Activated gamma-delta T cell treated with anti-CD3 and anti-CD28 coated beads, Interleukin-2, amount 50 U/mL, for 16 hours (primary cell): ENCODE results near the gene RPL10.

Experiments used
- DNase-seq: peaks from one replicate; pipeline ENCODE4 v3.0.0-alpha.2; 2020; ENCODE audit warnings: low read depth

RPL10 gene

DNA sequence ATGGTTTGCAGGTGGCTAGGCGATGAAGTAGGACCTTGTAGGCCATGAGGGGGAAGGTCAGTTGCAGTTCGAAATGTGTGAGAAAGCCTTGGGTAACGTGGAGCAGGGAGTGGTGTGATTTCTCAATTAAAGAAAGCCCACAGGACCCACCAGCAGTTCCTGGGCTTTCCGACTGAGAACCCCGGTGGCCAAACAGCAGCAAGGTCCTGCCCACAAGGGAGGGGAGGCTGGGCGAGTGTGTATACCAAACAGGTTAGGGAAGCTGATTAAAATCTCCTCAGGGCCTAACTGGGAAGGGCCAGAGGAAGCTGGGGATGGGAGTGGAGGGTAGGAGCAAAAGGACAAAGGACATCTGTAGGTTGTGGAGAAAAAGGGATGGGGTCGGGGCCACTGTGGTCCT lies 32.7 kb downstream of the RPL10 start:
- DNase-seq: no peak

DNA sequence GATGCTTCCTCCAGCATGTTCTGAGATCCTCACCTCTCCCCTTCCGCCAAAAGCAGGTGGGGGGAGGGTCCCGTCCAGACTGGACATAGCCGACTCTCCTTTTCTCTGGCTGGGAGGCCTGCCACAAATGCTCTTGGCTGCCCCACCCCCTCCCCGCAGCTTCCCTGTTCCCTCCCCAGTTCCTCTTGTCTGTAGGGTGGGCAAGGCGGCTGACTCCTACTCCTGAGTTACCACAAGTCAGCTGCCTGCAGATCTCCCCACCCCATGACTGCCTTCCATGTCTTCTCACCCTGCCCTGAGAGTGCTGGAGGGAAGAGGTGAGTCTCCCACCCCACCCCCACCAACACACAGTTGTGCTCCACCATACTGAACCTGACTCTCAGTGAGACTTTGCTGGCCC lies 33.2 kb downstream of the RPL10 start:
- DNase-seq: no peak

DNA sequence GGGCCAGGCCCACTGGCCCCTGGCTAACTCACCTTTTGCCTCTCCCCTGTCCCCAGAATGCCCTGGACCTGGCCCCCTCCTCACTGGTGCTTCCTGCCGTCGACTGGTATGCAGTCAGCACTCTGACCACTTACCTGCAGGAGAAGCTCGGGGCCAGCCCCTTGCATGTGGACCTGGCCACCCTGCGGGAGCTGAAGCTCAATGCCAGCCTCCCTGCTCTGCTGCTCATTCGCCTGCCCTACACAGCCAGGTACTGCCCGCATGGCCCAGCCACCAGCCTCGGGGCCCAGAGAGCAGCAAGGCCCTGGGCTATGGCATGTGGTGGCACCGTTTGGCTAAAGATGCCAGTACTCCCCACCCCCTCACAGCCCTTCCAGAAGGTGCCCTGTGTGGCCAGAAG lies 34.0 kb downstream of the RPL10 start:
- DNase-seq: no peak

DNA sequence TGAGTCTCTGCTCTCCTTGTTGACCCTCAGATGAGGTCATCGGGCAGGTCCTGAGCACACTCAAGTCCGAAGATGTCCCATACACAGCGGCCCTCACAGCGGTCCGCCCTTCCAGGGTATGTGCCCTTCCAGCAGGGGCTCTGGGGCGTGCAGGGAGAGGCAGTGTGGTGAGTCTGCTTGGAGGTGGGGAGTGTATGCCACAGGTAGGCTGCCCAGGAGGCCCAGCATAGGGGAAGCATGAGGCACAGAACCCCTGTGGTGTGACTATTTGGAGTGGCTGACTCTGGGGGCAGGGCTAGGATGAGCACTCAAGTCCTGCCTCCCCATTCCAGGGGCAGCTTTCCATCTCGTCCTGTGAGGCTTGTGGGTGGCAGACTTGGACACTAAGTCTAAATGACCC lies 35.4 kb downstream of the RPL10 start:
- DNase-seq: no peak

DNA sequence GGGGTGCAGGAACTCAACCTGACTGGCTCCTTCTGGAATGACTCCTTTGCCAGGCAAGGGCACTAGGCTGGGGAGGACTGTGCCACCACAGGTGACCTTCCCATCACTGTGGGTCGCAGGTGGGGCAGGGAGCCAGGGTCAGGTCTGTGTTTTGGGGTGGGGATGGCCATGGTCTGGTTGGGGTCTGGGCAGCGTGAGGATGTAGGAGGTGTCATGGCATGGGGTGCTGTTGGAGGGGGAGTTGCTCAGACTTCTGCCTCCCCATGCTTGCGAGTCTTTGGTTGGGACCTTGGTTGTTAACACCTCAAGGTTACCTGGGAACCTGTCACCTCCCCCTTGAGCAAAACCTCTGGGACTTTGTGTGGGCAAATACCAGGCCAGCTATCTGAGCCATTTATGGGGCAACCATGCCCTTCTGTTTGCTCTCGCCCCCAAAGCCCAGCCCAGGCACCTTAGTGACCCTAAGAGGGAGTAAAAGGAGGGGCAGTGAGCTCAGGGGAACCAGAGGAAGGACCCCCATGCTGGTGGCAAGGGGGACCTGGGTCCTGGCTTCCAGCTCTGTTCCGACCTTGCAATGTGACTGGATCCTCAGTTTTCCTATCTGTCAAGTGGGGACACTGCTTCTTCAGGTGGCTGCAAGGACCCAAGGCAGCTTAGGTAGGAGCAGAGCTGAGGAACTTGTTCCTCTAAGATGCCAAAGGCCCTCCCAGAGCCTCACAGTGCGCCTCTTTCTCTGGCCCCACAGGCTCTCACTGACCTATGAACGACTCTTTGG lies 36.4 kb downstream of the RPL10 start:
- DNase-seq: no peak

DNA sequence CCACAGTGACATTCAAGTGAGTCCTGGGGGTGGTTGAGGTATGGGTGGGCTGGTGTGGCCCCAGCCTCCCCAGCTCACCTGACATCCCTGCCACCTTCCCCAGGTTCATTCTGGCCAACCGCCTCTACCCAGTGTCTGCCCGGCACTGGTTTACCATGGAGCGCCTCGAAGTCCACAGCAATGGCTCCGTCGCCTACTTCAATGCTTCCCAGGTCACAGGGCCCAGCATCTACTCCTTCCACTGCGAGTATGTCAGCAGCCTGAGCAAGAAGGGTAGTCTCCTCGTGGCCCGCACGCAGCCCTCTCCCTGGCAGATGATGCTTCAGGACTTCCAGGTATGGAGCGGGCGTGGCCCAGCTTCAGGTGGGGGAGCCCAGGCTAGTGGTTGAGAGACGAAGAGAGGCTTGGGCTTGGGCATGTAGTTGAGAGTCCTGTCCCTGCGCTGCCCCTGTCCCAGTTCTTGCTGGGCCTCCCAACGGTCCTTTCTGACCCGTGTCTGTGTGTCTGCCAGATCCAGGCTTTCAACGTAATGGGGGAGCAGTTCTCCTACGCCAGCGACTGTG lies 37.1 kb downstream of the RPL10 start:
- DNase-seq: no peak

DNA sequence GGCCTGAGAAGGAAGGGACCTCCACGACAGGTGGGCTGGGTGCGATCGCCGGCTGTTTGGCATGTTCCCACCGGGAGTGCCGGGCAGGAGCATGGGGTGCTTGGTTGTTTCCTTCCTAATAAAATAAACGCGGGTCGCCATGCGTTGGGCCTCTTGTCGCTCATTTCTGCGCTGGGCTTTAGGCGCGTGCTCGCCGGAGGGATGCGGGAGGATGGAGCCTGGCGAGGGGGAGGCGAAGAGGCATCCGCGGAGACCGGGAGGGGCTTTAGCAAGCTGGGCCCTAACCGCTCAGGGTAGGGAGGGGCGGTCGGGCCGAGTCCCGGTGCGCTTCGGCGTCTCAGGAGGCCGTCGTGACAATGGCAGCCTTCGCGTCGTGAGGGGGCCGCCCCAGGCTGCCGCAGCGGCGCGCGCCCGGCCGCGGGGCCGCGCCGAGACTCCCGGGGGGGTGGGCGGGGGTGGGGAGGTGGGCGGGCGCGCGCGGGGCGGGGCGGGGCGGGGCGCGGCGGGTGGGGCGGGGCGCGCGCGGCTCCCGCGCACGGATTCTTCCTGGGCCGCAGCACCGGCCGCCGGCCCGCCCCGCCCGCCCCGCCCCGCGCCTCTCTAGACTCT lies 38.3 kb downstream of the RPL10 start:
- peak; percentile 19 for DNase-seq

DNA sequence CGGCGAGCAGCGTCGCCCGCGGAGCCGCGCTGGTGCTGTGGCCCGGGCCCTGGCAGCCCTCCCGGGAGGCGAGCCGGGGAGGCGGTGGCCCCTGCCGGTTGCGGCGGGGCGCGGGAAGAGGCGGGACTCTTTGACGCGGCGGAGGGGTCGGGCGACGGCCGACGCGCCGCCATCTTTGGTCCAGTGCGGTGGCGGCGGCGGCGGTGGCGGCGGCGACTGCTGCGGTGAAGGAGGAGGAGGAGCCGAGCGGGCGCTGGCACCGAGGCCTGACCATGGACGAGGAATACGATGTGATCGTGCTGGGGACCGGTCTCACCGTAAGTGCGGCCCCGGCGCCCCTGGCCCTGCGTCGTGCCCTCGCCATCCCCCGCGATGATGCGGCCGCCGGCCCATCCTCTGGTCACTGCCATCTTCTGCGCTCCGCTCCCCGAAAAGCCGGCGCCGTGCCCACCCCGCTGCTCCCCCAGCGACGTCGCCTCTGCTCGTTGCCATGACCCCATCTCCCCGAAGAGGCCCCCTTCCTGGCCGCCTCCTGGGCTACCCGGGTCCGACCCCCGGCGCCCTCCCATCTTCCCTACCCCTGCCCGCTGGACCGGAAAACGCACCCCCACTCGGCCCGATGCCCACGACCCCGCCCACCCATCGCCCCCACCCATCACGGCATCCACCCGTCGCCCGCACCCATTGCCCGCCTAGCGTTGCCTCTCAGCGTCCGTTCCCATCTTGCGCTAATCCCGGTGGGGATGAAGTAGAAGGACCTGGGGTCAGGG lies 39.0 kb downstream of the RPL10 start, which contains the start of gene GDI1:
Gene GDI1 (plus strand): TSS at position 172 of the 770 bp plus-strand sequence. CDS start 101 bp downstream, at position 273.
- peak; percentile 29 for DNase-seq

DNA sequence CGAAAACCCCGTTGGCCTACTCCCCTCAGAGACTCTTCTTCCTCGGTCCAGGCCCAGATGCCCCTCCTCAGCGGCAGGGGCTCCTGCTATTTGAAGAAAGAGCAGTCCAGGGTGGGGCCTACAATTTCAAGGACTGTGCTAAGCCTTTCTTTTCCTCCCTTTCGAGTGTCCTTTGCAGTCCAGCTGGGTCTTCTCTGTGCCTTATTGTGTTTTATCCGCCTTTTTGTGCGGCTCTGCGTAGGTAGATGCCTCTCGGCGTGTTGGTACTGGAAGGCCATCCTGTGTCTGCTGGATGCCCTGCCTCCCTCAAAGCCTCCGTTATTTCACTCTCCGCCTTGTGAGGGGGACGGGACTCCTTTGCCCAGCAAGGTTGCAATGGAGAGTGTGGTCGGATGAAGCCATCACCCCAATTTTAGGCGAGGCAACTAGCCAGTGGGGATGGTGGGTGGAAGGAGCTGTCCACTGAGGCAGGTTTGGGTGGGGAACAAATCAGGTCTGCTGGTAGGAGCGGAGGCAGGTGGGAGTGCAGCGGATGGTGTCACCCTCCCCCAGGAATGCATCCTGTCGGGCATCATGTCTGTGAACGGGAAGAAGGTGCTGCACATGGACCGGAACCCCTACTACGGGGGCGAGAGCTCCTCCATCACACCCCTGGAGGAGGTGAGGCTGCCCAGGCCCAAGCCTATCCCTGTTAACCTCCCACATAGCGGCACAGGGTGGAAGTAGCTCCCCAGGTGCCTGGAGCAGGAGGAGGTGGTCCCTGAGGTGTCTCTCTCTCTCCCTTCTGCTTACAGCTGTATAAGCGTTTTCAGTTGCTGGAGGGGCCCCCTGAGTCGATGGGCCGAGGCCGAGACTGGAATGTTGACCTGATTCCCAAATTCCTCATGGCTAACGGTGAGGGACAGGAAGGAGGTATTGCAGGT lies 40.1 kb downstream of the RPL10 start:
- no peak for DNase-seq

DNA sequence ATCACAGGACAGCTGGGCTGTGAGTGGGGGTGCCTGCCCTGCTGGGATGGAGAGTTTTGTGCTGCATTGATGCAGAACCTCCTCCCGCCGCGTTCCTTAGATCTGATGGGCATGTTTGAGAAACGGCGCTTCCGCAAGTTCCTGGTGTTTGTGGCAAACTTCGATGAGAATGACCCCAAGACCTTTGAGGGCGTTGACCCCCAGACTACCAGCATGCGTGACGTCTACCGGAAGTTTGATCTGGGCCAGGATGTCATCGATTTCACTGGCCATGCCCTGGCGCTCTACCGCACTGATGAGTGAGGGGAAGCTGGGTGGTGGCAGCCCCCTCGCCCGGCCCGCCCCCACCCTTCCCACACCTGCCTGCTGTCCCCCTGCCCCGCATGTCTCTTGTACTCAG lies 41.7 kb downstream of the RPL10 start:
- DNase-seq: no peak

DNA sequence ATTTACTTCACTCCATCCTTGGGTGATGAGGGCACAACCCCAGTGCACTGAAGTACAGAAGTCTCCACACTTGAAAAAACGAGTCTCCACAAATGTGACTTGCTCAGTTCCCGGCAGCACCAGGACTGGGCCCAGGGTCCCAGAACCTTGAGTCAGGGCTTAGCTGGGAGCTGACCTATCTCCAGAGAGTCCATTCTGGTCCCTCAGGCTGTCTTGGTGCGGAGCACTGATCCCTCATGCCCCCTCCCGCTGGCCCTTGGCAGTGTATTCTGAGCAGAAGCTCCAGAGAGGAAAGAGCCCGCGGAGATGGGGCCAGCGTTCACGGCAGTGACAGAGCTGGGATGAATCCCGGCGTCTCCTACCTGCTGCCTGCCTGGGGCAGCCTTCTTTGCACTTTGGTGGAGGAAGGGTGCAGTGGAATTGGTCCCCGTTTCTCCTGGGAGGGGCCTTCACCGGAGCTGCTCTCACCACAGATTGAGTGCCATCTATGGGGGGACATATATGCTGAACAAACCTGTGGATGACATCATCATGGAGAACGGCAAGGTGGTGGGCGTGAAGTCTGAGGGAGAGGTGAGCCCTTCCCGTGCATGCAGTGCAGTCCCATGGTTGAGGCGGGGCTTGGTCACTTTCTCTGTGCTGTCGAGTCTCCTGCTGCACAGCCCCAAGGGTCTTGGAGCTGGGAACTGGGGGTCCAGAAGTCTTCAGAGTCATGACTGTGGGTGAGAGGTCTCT lies 42.6 kb downstream of the RPL10 start:
- DNase-seq: no peak

DNA sequence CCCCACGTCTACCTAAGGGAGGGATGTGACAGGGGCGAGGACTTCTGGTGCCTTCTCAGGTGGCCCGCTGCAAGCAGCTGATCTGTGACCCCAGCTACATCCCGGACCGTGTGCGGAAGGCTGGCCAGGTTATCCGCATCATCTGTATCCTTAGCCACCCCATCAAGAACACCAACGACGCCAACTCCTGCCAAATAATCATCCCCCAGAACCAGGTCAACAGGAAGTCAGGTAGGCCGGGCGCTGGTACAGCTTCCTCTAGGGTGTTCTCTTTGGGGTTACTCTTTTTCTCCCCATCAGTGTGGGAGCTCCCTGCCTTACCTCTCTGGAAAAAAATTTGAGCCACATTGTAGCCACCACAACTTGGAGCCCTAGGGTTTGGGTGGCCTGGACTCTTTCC lies 43.4 kb downstream of the RPL10 start:
- DNase-seq: no peak

DNA sequence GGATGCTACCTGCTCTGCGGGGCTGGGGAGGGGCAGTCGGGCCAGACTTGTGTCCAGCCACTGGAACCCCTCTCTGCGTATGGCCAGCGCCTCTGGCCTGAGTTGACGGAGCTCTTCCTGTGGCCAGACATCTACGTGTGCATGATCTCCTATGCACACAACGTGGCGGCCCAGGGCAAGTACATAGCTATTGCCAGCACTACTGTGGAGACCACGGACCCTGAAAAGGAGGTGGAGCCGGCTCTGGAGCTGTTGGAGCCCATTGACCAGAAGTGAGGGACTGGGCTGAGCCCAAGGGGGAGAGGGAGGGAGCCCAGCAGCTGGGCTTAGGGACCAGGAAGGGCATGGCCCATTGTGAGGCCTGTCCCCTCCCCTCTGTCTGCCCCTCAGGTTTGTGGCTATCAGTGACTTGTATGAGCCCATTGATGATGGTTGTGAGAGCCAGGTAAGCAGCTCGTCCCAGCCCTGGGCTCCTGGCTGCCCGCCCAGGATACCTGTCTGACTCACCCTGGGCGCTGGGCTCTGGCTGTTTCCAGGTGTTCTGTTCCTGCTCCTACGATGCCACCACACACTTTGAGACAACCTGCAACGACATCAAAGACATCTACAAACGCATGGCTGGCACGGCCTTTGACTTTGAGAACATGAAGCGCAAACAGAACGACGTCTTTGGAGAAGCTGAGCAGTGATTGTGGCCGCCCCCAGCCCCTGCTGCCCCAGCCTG lies 44.0 kb downstream of the RPL10 start:
- no peak for DNase-seq

DNA sequence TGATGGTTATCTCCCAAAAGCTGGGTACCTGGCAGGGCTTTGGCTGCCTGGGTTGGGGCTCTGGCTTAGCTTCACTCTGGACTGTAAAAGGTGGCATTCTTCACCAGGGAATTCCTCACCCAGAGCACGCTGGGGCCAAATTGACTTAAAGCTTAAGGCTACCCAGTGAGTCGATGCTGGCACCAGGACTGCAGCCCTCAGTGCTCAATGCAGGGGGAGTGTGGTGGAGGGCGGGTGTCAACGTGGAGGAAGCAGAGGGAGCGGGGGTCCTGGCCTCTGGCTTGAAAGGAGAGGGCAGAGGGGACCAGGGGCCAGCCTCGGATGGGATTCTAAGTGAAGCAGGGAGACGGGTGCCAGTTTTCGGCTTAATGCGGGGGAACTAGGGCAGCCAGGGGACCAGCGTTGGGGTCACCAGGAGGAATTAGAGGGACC lies 45.3 kb downstream of the RPL10 start:
- no peak for DNase-seq

DNA sequence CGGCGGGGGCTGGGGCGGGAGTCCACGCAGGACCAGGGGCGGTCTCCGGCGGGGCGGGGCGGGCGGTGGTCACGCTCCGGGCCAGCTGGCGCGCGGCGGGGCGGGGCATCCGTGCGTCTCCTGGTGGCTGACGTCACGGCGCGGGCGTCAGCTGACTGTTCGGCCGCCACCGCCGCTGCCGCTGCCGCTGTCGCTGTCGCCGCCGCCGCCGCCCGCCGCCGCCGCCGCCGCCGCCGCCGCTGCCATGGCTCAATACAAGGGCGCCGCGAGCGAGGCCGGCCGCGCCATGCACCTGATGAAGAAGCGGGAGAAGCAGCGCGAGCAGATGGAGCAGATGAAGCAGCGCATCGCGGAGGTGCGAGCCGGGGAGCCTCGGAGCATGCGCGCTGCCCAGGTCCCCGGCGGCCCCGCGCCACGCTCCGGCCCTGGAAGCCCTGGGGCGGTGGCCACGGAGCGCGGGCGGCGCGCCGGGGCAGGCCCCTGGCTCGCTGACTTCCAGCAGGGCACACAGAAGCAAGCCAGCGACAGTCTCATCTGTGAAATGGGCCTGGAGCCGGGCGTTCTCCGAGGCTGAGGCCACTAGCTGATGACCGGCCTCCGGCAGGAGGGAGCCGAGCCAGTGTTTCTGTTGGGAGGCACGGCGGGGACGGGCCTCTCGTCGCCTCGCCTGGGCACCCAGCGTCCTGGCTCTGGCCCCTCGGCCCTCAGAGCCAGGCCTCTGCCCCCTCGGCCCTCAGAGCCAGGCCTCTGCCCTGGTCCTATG lies 46.0 kb downstream of the RPL10 start, which contains the start of gene FAM50A:
Gene FAM50A (plus strand): TSS at position 150 of the 763 bp plus-strand sequence. CDS start 95 bp downstream, at position 245.
- DNase-seq: peak; percentile 49

DNA sequence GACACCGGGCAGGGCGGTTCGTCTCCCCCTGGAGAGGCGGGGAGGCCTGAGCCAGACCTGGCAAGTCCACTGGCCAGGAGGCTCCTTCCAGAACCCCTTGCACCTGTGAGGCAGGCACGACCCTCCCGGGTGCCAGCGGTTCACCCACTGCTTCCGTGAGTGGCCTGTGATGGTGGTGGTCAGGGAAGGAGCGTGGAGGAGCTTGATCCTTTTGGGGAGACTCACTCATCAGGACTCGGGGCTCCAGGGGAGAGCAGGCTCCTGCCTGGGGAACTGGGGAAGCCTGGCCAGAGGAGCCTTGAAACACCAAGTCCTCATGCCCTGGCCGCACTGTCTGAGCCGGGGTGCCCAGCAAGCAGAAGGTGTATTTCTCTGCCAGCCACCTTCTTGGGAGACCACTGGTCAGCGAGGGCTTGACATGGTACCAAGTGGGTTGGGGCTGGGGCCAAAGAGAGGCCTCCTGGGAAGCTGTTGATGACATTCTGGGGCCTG lies 46.6 kb downstream of the RPL10 start:
- DNase-seq: no peak

DNA sequence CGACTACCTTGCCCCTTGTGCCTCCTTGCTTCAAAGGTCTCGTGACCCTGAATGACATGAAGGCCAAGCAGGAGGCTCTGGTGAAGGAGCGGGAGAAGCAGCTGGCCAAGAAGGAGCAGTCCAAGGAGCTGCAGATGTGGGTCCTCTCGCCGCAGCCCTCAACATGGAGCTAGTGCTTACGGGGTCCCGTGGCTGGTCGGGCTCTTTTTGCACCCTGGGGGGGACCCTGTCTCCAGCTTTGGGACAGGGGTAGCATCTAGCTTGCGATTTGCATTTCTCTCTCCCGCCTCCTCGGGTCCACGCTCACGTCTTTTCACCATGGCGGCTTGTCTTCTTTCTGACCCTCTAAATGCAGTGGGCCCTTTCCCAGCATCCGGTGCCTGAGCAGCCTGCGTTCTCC lies 47.6 kb downstream of the RPL10 start:
- DNase-seq: no peak

DNA sequence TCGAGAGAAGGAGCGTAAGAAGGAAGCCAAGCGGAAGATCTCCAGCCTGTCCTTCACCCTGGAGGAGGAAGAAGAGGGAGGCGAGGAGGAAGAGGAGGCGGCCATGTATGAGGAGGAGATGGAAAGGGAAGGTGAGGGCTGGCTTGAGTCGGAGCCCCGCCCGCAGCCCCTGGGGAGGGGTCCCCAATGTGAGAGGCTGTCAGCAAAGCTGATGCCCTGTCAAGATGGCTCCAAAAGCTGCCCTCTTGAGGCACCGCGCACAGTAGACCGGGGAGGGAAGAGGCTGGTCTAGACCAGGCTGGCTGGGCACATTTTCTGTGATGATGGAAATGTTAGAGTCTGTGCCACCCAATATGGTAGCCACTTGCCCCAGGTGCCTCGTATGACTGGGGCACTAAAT lies 48.3 kb downstream of the RPL10 start:
- no peak for DNase-seq

DNA sequence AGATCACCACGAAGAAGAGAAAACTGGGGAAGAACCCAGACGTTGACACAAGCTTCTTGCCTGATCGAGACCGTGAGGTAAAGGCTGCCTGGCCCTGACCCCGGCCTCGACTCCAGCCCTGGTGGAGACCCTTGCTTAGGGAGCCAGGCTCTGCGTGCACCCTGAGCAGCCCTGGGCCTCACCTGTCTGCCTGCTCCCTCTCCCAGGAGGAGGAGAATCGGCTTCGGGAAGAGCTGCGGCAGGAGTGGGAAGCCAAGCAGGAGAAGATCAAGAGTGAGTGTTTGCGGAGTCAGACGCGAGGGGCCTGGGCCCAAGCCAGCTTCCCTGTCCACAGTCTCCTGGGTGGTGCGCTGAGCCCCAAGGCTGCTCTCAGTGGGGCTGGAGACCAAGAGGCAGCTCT lies 50.3 kb downstream of the RPL10 start:
- DNase-seq: no peak
